Right ventricle myocardium inferior (tissue), 1 donor: ENCODE results near the gene GALNT10. TPM values are rescaled to one million over a fixed set of nuclear protein-coding genes. Genes with fewer than 3 reads are reported as not detected.

ENCODE experiments used
- ATAC-seq: fragments of 200-7000 bp; cut with Tn5 transposase; one replicate; pipeline ENCODE4 v1.9.1; 2020; ENCODE audit warnings: mild to moderate bottlenecking, moderate library complexity
- DNase-seq: peaks from one replicate; pipeline ENCODE4 v3.0.0; 2021; ENCODE audit errors: missing footprints
- intact Hi-C: fragments of 100-400 bp; cut with DNase I; formaldehyde crosslinking; loops from one replicate; pipeline ENCODE4 v1.11.0; 2022
- total RNA-seq: library from RNA; stranded (reverse); fragmentation: NEBNext Ultra II Directional; extraction: Animal tissue kit (Norgen Biotek cat#: 25700); gene quantifications from one replicate; pipeline ENCODE4 v1.2.1, GENCODE V29; 2021
- donor health status: DM: no; HTN: yes; CAD: no; lungs with severe emphysema.

Gene GALNT10
- total RNA-seq, 1 donor from 2014 or later = 15.5 TPM

DNA sequence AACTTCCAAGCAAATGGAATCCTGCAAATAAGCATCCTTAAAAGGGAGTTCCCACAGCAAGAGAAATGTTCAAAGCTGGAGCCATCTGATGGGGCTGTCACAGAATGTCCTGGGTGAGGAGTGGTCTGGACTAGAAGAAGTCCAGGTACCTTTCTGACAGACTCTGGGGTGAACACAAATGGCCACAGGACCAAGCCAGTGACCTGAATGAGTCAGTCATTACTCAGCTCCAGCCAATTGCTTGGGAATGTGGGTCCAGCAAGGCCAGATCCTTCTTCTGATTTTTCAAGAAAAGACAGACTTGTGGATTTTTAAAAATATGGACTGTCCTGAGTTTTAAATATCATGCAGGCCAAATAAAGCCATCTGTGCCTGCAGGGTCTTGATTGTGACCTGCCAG, 30.1 kb downstream of the GALNT10 start:
- ATAC-seq (no peak), DNase-seq (no peak)
- intact Hi-C loops = no loop called here

DNA sequence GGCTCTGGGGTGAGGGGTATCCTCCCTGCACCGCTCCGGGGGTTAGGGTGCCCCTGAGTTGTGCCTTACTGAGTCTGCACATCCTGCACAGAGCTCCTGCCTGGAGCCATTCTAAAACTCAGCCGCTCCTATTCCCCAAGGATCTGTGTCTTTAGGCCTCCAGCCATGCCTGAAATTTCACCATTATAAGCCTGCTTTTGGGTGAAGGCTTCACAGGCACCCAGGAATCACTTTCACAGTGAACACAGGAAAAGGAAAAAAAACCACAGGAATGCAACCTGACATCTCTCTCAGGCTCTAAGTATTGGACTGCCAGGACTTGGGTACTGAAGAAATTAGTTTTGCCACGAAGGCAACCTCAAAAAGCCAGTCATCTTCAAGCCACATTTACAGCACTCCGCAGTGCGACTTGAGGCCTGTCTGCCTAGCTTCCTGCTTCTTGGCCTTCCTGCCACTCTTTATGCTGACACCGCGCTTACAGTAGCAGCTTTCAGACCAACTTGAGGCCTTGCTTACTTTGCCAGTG, 30.9 kb downstream of the GALNT10 start:
- intact Hi-C loops = no loop called here
- peak; percentile 71 for ATAC-seq
- no peak for DNase-seq

DNA sequence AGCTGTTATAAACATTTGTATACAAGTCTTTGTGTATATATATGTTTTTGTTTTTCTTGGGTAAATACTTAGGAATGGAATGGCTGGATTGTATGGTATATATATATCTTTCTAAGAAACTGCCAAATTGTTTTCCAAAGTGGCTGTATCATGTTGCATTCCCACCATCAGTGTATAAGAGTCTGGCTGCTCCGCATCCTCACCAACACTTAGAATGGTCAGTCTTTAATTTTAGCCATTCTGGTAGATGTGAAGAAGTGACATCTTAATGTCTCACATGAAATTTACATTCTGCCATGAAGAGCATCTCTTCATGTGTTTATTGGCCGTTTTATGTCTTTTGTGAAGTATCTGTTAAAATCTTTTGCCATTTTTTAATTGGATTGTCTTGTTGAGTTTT, 31.9 kb downstream of the GALNT10 start:
- DNase-seq (no peak), ATAC-seq (no peak)
- intact Hi-C loops = no loop called here

DNA sequence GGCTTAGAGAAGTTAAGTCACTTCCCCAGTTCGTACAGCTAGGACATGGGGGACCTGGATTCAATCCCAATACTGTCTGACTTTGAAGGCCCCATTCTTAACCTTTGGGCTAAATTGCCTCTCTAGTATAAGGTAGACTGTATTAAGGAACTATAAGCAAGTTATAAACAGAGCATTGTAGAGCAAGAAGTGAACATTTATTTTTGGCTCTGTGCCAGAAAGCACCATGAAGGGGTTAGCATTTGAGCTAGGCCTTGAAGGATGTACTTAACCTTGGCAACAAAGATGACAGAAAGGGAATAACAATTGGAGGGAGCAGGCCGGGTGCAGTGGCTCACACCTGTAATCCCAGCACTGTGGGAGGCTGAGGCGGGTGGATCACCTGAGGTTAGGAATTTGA, 32.8 kb downstream of the GALNT10 start:
- intact Hi-C loops = no loop called here
- ATAC-seq (no peak), DNase-seq (no peak)

DNA sequence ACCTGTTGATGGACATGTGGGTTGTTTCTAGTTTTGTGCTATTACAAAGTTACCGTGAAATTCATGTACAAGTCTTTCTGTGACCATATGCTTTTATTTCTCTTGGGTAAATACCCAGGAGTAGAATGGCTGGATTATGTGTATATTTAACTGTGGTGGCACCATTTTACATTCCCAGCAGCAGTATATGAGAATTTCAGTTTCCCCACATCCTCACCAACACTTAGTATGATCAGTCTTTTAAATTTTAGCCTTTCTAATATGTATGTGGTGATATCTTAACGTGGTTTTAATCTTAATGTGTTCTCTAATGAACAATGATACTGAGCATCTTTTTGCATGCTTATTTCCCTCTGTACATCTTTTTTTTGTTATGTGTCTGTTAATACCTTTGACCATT, 36.6 kb downstream of the GALNT10 start:
- ATAC-seq (no peak), DNase-seq (no peak)
- intact Hi-C loops = no loop called here

DNA sequence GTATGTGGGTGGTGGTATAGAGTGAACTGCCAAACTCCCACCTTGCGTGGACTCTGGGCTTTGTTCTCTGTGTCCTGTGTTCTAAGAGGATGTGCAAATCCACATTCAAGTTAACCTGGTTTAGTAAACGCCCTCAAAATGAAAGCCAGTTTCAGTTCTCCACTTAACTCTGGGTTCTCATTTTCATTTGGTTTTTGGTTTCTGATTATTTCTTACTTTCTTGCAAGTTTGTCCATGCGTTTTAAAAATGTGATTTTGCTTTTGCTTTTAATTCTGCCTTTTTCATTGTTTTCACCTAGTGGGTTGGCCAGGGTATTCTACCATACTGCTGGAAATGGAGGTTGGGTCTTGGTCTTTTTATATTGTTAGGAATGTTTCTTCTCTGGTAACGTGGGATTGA, 38.2 kb downstream of the GALNT10 start:
- intact Hi-C loops = no loop called here
- DNase-seq (no peak), ATAC-seq (no peak)

DNA sequence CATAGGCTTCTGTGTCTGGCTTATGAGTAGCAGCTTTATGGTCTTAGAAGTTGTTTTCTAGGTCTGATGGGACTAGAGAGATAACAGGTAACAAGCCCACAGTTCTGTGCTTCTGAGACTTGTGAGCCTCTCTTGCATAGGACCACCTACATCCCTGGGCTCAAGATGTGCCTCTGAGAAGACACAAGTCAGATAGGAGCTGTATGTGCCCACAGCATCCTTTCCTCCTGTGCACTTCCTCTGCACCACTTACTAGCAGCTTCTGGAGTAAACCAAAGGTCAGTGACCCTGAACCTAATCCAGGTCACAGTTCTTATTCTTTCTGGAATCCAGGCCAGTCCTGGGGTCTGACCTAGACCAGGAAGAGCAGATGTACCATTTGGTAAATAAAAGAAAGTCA, 40.0 kb downstream of the GALNT10 start:
- DNase-seq (no peak), ATAC-seq (no peak)
- intact Hi-C loops = no loop called here

DNA sequence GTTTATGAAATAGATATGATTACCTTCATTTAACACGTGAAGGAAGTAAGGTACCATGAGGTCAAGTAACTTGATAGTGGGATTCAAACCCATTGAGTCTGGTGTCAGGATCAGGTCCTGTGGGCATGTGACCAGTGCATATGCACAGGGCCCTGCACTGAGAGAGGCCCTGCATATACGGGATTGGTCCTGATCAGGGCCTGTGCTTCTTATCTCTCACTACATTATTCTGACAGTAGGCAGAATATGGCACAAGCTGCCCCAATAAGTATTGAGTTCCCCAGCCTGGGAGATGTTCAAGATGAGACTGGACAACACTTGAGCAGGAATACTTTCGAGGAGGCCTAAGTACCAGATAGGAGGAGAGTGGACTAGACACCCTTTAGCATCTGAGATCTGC, 44.0 kb downstream of the GALNT10 start:
- DNase-seq (no peak), ATAC-seq (no peak)
- intact Hi-C loops = no loop called here

DNA sequence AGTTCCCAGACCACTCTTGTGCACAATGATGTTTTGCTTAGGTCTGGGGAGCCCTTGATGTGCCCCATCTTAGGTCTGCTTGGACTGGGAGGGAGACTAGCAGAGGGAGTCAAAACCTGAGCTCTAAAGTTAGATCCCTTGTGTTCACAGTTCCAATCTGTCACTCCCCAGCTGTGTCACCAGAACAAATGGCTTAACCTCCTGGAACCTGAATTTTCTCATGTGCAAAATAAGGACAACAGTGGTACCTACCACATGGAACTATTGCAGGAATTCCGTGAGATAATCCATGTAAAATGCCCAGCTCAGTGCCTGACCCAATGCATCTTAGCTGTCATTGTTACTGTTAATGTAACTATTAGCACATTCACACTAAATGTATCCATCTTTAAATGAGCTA, 45.5 kb downstream of the GALNT10 start:
- ATAC-seq (no peak), DNase-seq (no peak)
- intact Hi-C loops = no loop called here

DNA sequence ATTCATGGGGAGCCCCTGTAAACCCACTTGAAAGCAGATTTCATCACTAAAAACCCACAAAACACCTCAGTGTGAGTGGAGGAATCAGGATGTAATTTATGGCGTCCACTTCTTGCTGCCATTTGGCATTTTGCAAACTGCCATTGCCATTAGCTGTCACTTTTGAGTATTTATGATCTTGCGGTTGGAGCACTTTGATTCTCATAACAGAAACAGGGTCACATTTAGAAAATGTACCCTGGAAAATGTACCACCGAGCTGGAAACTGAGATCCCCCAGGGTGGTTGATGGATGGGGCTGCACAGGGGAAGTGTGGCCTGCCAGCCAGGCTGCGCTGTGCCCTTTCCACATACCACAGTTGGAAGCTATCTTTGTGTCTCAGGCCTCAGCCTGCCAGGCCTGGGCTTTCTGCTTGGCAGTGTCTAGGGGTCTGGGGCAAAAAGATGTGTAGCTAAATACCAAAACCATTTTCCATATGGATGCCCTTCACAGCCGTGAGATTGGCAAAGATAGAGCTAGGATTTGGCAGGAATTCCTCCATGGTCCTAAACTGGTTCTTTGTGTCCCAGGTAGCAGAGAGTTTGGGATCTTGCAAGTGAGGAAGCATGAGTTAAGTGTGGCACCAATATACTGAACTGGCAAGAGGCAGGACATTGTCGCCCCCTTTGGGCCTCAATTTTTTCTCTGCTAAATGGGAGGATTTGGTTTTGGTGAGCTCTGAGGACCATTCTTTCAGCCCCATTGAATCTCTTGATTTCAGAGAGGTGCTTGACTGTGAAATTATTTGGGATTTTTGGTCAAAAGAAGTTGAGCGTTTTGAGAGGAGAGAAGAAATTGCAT, 46.2 kb downstream of the GALNT10 start:
- ATAC-seq = no peak
- intact Hi-C loops = no loop called here

DNA sequence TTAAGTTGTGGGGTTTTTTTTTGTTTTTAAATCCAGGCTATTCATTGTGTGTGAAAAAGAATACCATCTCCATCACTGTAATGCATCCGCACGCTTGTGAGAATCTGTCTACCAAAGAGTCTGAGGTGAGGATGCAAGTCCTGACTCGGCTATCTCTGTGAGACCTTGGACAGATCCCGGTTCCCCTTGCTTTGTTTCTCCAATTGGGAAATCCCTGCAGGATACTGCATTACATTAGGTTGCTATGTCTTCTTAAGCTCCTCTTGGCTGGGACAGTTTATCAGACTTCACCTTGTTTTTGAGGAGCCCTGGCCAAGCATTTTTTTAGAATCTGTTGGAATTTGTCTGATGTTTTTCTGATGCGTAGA, 46.8 kb downstream of the GALNT10 start:
- DNase-seq (no peak), ATAC-seq (no peak)
- intact Hi-C loops = no loop called here

More for the DNA sequence above, 46.2 kb downstream of the GALNT10 start:
- DNase-seq = no peak

DNA sequence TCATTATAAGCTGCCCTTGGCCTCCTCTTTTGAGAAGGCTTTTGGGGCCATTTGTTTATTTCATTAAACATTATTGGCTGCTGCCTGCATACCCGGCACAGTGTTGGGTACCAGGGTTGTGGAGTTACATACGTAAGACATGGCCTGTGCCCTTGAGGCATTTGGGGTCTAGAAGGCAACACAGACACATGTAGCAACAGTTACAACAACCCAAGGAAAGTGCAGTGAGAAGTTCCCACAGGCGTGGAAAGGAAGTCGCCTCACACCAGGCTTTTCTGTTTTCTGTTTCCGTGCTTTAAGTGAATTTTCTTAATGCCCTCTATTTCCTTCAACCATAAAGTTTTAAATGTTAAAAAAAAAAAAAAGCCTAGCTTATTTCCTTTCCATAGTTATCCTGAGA, 47.4 kb downstream of the GALNT10 start:
- DNase-seq = no peak
- intact Hi-C loops = no loop called here
- no peak for ATAC-seq

DNA sequence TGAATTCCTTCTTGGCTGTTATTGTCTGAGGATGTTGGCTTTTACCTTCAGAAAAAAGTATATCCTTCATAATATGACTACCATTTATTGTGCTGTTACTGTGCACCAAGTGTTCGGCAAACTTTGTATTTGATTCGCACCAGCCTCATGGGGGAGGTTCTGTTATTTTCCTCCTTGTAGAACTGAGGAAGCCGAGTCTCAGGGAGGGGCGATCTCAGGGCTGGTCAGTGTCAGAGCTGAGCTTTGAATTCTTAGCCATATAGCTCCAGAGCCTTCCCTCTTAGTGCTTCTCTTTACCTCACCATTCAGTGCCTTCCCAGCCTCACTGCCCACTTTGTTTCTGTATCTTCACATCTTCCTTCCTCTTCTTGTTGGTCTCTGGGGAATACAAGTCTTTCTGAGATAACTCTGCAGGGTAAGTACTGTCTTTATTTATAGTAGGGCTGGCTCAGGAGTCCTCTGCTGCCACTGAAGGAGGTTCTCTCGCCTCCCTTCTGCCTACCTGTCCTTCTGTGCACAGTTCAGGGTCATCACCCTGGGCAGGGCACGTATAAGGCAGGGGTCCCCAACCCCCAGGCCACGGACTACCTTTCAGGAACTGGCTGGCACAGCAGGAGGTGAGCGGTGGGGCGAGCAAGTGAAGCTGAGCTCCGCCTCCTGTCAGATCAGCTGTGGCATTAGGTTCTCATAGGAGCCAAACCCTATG, 48.4 kb downstream of the GALNT10 start:
- intact Hi-C loops = no loop called here
- ATAC-seq (peak; percentile 29), DNase-seq (no peak)

DNA sequence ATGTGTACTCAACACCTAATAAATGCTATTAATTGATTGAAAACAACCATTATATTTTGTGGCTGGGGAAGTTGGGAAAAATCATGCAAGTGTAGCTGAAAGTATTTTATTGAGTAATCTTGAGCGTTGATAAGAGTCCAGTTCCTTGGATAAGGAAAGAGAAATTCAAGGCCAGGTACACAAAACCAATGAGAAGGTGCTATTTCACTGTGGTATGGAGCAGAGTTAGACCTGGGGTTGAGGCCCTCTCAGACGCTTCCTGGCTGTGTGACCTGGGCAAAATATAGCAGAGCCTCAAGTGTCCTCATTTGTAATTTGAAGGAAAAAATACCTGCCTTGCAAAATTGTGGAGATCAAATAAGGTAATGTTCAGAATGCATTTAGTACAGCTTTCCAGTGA, 50.1 kb downstream of the GALNT10 start:
- no peak for ATAC-seq
- intact Hi-C loops = no loop called here
- DNase-seq = no peak

DNA sequence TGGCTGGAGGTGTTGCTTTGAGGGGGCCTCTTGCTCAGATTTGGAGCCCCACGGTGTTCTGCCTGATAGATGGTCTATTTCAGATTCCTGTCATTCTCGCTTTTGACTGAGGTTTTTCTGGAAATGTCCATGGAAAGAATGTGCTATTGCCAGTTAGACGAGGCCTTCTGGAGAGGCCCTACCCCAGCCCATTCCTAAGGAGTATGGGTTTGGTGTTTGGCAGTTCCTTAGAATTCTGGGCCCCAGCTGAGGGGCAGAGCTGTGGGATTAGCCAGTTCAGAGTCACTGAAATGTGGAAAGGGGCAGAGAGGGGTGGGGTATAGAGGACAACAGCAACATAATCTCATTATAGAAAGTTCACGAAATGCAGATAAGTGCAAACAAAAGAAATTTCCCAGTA, 50.5 kb downstream of the GALNT10 start:
- no peak for DNase-seq
- ATAC-seq = no peak
- intact Hi-C loops = no loop called here

DNA sequence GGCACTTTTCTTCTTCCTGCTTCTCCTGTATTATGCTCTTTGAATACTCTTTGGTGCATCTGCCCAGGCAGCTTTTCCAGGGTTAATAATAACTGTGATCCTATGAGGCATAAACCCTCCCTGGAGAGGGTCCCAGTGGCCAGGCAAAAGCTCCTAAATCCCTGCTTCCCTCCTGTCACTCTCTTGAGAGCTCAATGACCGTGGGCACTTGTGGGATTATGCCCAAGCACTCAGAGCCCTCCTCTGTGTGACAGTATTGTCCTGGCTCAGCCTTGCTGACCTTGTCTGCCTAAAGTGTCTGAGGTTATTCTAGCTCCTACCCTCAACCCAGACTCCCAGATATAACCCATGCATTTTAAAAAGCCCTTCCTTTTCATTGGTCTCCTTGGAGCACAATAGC, 51.9 kb downstream of the GALNT10 start:
- ATAC-seq (no peak), DNase-seq (no peak)
- intact Hi-C loops = no loop called here

DNA sequence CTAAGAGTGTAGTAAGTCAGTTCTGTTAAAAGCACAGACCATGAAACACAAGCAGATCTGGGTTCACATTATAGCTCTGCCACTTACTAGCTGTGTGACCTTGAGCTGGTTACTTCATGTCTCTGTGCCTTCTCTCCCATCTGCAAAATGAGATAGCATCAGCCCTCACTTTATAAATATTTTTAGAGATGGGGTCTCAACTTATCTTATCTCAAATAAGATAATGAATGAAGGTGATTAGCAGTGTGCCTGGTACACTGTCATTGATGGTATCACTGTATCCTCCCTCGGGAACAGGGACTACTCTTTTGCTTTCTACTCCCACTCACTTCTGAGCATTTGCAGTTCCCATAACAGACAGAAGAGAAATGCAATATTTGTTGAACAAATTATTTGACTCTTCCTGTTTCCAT, 52.4 kb downstream of the GALNT10 start:
- DNase-seq = no peak
- no peak for ATAC-seq

DNA sequence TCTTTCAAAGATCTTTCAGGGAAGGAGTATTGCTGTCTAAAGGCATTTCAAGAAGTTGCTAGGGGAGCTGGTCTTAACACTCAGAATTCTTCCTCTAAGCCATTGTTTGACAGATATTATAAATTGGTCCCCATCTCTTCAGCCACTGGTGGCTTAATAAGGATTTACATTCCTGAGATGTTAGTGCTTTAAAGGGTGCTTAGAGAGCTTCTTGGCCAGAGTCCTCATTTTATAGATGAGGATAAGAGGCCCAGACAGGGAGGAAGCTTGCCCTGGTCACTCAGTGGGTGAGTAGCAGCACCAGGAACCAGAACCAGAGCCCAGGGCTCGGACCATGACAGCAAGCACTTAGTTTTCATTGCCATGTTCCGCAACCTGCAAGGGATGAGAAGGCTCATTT, 53.2 kb downstream of the GALNT10 start:
- DNase-seq = no peak
- no peak for ATAC-seq
- intact Hi-C loops = no loop called here

More for the DNA sequence above, 52.4 kb downstream of the GALNT10 start:
- intact Hi-C loops = no loop called here

DNA sequence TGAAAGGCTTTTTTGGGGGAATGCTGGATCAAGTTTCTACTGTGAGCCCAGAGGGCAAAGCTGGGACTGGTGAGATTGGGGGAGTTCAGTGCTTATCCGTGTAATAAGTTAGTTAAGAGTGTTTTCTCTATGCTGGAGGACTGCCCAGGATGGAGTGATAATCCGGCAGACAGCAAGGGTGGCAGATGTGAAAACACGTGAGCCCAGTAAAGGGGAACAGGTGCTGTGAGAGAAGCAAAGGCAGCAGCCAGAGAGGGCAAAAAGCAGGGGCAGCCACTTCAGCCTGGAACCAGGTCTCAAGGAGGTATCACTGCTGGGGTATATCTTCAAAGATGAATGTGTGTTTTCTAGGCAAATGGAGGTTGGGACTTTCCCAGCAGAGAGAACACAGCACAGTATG, 53.9 kb downstream of the GALNT10 start:
- intact Hi-C loops = no loop called here
- ATAC-seq = no peak
- DNase-seq = no peak

DNA sequence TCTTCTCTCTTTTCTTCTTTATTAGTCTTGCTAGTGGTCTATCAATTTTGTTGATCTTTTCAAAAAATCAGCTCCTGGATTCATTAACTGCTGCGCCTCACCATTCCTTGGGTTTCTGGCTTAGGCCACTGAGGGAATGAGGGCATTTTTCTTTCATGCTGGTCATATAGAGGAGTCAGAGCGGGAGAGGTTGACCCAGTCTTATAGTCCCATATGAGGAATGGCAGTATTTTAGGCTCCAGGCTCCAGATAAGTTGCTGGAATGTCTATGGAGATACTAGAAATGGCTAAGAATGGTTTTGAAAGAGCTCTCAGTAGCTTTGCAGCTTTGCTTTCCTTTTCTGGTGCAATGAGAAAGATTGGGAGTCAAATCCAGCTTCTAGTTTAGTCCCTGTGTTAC, 58.2 kb downstream of the GALNT10 start:
- no peak for ATAC-seq

More for the DNA sequence above, 58.2 kb downstream of the GALNT10 start:
- intact Hi-C loops = no loop called here
- DNase-seq = no peak
